Gastroesophageal sphincter (tissue), 3 donors: ENCODE data around the gene TYW1.
"Not testable (repeated sequence)": the region's sequence is repeated elsewhere in the genome, so short reads cannot be mapped to it uniquely, and the experiment has no call there.

Experiments used
- CTCF ChIP-seq, 4 experiments: fragments of 200-600 bp in 2 of 4; fragments of 450-650 bp in 2 of 4; sonication (generic) in 1 of 4; IDR thresholded peaks; one replicate each; pipeline ENCODE4 v1.5.1; 2017 to 2019; ENCODE audit warnings: antibody characterized with exemption in 4 of 4, mild to moderate bottlenecking in 2 of 4, moderate library complexity in 2 of 4
- POLR2A ChIP-seq, 2 donors: fragments of 450-650 bp; IDR thresholded peaks; one replicate each; pipeline ENCODE4 v1.6.1; 2017; ENCODE audit warnings: antibody characterized with exemption in 2 of 2, mild to moderate bottlenecking in 2 of 2, moderate library complexity in 1 of 2

DNA sequence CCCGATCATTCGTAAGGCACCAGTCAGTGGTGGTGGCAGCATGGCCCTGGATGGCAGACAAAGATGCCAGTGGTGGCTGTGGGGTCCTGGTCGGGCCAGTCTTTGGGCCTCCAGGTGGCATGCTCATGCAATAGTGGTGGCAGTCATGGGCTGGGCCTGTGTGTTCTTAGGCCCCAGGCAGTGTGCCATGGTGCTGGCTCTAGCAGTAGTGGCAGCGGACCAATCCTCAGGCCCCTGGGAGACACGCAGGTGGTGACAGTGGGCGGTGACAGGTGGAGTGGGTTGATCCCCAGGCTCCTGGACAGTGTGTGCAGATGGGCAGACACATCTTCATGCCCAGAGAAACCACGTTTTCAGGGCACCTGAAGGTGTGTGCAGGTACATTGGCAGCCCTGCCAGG, 159.4 kb downstream of the TYW1 start:
- TF ChIP-seq CTCF, POLR2A (IDR thresholded peaks at IDR 0.05): not testable (repeated sequence)
